ENCODE results near the gene HOXA6.

DNA sequence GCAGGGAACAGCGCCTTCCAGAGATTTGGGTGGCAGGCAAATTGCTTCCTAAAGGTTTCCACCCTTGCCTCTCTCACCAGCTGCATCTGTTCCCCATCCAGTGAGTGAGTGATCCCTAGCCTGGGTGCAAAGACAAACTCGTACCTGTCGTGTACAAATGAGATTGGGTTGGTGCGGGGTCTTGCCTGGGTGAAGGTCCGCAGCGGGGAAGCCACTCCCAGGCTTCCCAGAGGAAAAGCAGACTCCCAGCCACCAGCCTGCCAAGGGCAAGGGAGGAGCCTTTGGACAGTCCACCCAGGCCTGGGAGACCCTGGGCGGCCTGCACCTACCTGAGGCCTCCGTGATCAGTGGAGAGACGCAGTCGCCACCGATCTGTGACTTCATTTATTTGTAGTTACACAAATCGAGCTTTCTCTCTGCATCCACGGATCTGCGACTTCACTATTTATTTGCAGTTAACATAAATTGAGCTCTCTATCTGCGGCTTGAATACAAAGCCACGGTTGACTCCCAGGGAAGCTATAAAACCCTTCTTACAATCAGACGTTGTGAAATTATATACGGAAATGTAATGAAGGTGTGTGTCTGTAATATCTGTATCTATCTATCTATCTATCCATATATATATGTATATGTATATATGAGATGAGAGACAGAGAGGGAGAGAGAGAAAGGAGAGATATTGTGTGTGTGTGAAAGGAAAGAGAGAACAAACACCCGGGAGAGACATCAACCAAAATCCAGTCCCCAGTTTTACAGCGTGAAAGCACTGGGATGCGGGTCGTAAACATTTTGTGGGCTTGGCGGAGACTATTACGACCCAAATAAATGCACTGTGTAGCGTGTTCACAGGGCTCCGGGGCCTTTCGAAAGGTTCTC lies 11.9 kb upstream of the HOXA6 start:
- TF ChIP-seq, protein P1, sequence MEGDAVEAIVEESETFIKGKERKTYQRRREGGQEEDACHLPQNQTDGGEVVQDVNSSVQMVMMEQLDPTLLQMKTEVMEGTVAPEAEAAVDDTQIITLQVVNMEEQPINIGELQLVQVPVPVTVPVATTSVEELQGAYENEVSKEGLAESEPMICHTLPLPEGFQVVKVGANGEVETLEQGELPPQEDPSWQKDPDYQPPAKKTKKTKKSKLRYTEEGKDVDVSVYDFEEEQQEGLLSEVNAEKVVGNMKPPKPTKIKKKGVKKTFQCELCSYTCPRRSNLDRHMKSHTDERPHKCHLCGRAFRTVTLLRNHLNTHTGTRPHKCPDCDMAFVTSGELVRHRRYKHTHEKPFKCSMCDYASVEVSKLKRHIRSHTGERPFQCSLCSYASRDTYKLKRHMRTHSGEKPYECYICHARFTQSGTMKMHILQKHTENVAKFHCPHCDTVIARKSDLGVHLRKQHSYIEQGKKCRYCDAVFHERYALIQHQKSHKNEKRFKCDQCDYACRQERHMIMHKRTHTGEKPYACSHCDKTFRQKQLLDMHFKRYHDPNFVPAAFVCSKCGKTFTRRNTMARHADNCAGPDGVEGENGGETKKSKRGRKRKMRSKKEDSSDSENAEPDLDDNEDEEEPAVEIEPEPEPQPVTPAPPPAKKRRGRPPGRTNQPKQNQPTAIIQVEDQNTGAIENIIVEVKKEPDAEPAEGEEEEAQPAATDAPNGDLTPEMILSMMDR (IDR thresholded peaks at IDR 0.05; ENCODE audit: low read depth, low read length, missing input control), result no peak
- TF ChIP-seq JUND (IDR thresholded peaks at IDR 0.05), result no peak
- TF ChIP-seq, protein P2, sequence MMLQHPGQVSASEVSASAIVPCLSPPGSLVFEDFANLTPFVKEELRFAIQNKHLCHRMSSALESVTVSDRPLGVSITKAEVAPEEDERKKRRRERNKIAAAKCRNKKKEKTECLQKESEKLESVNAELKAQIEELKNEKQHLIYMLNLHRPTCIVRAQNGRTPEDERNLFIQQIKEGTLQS (IDR thresholded peaks at IDR 0.05), result no peak
- no peak for TF ChIP-seq SP1 (IDR thresholded peaks at IDR 0.05)
- TF ChIP-seq, protein P3, sequence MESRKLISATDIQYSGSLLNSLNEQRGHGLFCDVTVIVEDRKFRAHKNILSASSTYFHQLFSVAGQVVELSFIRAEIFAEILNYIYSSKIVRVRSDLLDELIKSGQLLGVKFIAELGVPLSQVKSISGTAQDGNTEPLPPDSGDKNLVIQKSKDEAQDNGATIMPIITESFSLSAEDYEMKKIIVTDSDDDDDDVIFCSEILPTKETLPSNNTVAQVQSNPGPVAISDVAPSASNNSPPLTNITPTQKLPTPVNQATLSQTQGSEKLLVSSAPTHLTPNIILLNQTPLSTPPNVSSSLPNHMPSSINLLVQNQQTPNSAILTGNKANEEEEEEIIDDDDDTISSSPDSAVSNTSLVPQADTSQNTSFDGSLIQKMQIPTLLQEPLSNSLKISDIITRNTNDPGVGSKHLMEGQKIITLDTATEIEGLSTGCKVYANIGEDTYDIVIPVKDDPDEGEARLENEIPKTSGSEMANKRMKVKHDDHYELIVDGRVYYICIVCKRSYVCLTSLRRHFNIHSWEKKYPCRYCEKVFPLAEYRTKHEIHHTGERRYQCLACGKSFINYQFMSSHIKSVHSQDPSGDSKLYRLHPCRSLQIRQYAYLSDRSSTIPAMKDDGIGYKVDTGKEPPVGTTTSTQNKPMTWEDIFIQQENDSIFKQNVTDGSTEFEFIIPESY (IDR thresholded peaks at IDR 0.05), result no peak
- TF ChIP-seq HNF4A (conservative IDR thresholded peaks at IDR 0.05), result no peak
- no peak for TF ChIP-seq YY1 (IDR thresholded peaks at IDR 0.05)
- TF ChIP-seq GABPA (IDR thresholded peaks at IDR 0.05 in 1 of 2, conservative IDR thresholded peaks at IDR 0.05 in 1 of 2), result no peak
- no peak for TF ChIP-seq EGR1 (IDR thresholded peaks at IDR 0.05; ENCODE audit: low read depth in 2 of 2)
- TF ChIP-seq, protein P4, sequence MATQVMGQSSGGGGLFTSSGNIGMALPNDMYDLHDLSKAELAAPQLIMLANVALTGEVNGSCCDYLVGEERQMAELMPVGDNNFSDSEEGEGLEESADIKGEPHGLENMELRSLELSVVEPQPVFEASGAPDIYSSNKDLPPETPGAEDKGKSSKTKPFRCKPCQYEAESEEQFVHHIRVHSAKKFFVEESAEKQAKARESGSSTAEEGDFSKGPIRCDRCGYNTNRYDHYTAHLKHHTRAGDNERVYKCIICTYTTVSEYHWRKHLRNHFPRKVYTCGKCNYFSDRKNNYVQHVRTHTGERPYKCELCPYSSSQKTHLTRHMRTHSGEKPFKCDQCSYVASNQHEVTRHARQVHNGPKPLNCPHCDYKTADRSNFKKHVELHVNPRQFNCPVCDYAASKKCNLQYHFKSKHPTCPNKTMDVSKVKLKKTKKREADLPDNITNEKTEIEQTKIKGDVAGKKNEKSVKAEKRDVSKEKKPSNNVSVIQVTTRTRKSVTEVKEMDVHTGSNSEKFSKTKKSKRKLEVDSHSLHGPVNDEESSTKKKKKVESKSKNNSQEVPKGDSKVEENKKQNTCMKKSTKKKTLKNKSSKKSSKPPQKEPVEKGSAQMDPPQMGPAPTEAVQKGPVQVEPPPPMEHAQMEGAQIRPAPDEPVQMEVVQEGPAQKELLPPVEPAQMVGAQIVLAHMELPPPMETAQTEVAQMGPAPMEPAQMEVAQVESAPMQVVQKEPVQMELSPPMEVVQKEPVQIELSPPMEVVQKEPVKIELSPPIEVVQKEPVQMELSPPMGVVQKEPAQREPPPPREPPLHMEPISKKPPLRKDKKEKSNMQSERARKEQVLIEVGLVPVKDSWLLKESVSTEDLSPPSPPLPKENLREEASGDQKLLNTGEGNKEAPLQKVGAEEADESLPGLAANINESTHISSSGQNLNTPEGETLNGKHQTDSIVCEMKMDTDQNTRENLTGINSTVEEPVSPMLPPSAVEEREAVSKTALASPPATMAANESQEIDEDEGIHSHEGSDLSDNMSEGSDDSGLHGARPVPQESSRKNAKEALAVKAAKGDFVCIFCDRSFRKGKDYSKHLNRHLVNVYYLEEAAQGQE (IDR thresholded peaks at IDR 0.05), result no peak
- no peak for TF ChIP-seq FOXA1 (IDR thresholded peaks at IDR 0.05)
